ENCODE measurements around the gene HPSE2. TPM values are rescaled to one million over a fixed set of nuclear protein-coding genes. Genes with fewer than 3 reads are reported as not detected.

The HPSE2 gene
- total RNA-seq, 4 donors from 2014 or later: 1.1 TPM; not detected in 3

DNA sequence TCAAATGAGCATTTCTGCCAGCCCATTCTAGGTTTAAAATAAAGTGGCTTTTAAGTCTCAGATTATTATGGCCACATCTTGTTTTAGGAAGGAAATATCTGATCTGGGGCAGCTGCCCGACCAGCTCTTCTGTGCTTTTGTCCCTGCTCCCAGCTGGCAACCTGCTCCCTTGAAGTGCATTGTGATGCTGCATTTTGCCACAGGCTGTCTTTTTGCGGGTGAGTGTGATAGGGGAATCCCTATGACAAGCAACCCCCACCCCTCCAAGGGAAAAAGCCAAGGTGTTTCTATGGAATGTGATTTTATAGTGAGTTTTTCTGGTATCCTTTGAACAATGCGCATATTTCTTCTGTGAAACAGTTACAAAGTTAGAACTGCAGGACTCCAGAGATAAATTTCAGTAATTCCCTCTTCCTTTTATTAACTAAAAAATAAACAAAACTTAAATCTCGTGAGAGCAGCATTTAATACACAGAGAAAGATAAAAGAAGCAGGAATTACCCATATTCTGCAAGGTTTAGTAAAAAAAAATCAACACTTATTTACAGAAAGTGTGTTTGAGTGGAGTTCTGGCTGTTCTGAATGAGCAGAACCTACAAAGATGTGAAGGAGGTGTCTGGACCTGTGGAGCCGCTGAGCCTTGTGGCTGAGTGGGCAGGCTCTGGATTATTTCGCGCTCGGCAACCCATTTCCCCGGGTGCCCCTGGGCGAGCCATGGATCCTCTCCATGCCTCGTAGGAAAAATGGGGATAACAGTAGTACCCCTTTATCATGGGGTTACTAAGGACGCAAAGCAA lies 778.8 kb downstream of the HPSE2 start:
- H3K27me3 ChIP-seq: peaks cover 0 to 4% (median 0%) of the 10 kb centered on the region in 3 donors
- TF ChIP-seq POLR2A (IDR thresholded peaks at IDR 0.05): no peak
- TF ChIP-seq, protein P1, sequence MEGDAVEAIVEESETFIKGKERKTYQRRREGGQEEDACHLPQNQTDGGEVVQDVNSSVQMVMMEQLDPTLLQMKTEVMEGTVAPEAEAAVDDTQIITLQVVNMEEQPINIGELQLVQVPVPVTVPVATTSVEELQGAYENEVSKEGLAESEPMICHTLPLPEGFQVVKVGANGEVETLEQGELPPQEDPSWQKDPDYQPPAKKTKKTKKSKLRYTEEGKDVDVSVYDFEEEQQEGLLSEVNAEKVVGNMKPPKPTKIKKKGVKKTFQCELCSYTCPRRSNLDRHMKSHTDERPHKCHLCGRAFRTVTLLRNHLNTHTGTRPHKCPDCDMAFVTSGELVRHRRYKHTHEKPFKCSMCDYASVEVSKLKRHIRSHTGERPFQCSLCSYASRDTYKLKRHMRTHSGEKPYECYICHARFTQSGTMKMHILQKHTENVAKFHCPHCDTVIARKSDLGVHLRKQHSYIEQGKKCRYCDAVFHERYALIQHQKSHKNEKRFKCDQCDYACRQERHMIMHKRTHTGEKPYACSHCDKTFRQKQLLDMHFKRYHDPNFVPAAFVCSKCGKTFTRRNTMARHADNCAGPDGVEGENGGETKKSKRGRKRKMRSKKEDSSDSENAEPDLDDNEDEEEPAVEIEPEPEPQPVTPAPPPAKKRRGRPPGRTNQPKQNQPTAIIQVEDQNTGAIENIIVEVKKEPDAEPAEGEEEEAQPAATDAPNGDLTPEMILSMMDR (IDR thresholded peaks at IDR 0.05 in 4 of 5, conservative IDR thresholded peaks at IDR 0.05 in 1 of 5): no peak
- H3K4me1 ChIP-seq: peaks cover 0 to 6% of the 10 kb centered on the region in 2 donors
- no peak overlapping the region for H3K4me3 ChIP-seq
- H3K9me3 ChIP-seq: no peaks in the 10 kb centered on the region
- H3K27ac ChIP-seq: no peak overlapping the region
- ATAC-seq (no peak), DNase-seq (no peak)
- intact Hi-C loops (cut with DNase I; ENCODE audit: low total_unique reads): no loop called here
- no peaks in the 10 kb centered on the region for H3K36me3 ChIP-seq
- in situ Hi-C loops (cut with MboI; ENCODE audit: low sequenced_read_pairs in 4 of 4): no loop called here

- Histone ChIP-seq H3K27me3 (peaks cover 0 to 4% (median 0%) of the 10 kb centered on the region in 3 donors), H3K4me1 (peaks cover 0 to 6% of the 10 kb centered on the region in 2 donors), H3K9me3 (no peaks in the 10 kb centered on the region), H3K27ac (no peak overlapping the region), H3K36me3 (no peaks in the 10 kb centered on the region), H3K4me3 (no peak overlapping the region)
- DNase-seq (no peak), ATAC-seq (no peak)
- TF ChIP-seq, protein P1 (IDR thresholded peaks at IDR 0.05 in 4 of 5, conservative IDR thresholded peaks at IDR 0.05 in 1 of 5): no peak
- in situ Hi-C loops (cut with MboI; ENCODE audit: low sequenced_read_pairs in 4 of 4) (no loop called here), intact Hi-C loops (cut with DNase I; ENCODE audit: low total_unique reads) (no loop called here)
These were observed 779.5 kb downstream of the HPSE2 start for GRCh38 chr10:98456043-98456570.

DNA sequence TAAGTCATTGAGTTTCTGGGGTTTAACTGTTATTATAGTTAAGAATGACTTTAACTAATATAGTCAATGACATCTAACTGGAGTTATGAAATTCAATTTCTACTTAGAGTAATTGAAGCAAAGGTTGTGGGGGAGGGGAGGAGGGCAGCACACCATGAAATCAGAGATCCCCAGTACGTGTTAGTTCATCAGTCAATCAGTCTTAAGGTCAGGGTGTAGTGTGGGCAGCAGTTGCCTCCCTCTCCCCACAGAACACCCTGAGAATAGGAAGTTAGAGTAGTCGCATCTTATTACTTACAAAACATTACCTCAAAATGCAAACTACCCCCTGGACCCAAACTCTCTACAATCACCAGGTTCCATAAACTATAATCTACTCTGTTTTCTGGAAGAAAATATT lies 781.9 kb downstream of the HPSE2 start:
- intact Hi-C loops (cut with DNase I; ENCODE audit: low total_unique reads): no loop called here

GRCh38 chr10:98450618-98451017 lies 785.0 kb downstream of the HPSE2 start:
- H3K4me1 ChIP-seq: peaks cover 3 to 4% of the 10 kb centered on the region in 2 donors
- no peak overlapping the region for H3K27ac ChIP-seq
- intact Hi-C loops (cut with DNase I; ENCODE audit: low total_unique reads) (no loop called here), in situ Hi-C loops (cut with MboI; ENCODE audit: low sequenced_read_pairs in 4 of 4) (no loop called here)
- H3K36me3 ChIP-seq: no peaks in the 10 kb centered on the region
- DNase-seq (no peak), ATAC-seq (no peak)
- H3K27me3 ChIP-seq: no peaks in the 10 kb centered on the region
- H3K4me3 ChIP-seq: no peak overlapping the region
- TF ChIP-seq POLR2A (IDR thresholded peaks at IDR 0.05): no peak
- TF ChIP-seq, protein P1 (IDR thresholded peaks at IDR 0.05 in 4 of 5, conservative IDR thresholded peaks at IDR 0.05 in 1 of 5): no peak
- H3K9me3 ChIP-seq: no peaks in the 10 kb centered on the region

More for the DNA sequence above, 781.9 kb downstream of the HPSE2 start:
- ATAC-seq (no peak), DNase-seq (no peak)
- Histone ChIP-seq H3K9me3 (no peaks in the 10 kb centered on the region), H3K4me3 (no peak overlapping the region), H3K36me3 (no peaks in the 10 kb centered on the region), H3K27ac (no peak overlapping the region), H3K4me1 (no peaks in the 10 kb centered on the region), H3K27me3 (peaks cover 0 to 4% (median 0%) of the 10 kb centered on the region in 3 donors)
- in situ Hi-C loops (cut with MboI; ENCODE audit: low sequenced_read_pairs in 4 of 4): no loop called here
- TF ChIP-seq, protein P1 (IDR thresholded peaks at IDR 0.05 in 4 of 5, conservative IDR thresholded peaks at IDR 0.05 in 1 of 5): no peak
- TF ChIP-seq POLR2A (IDR thresholded peaks at IDR 0.05): no peak

Data from gastrocnemius medialis (tissue), 4 donors.